RWPE1 (cell line): ENCODE data around the gene EXOSC5.
A peak's percentile ranks its signal among the peaks of the same experiment; 100 is the strongest.

Experiments used
- CTCF ChIA-PET: fragments of 350-600 bp; sonication (Branson Sonifier 250); formaldehyde crosslinking; extraction: SDS; loops from one replicate; lab custom pipeline; 2021; lab: Yijun Ruan, JAX
- POLR2A ChIA-PET: fragments of 400-600 bp; formaldehyde crosslinking; extraction: SDS; loops from one replicate; lab custom pipeline; 2020; ENCODE audit warnings: antibody characterized with exemption; ENCODE audit not compliant: low non-redundant PET; lab: Yijun Ruan, JAX
- DNase-seq: peaks from one replicate; pipeline ENCODE4 v3.0.0; 2012; ENCODE audit warnings: low spot score
- H3K27ac ChIP-seq: fragments of 450-650 bp; 2 replicates; pipeline ENCODE4 v1.5.1; 2017
- TF ChIP-seq, protein P1 (sequence below): fragments of 450-650 bp; conservative IDR thresholded peaks from 2 replicates; pipeline ENCODE4 v1.5.1; 2017; ENCODE audit warnings: low read depth, mild to moderate bottlenecking

The EXOSC5 gene

DNA sequence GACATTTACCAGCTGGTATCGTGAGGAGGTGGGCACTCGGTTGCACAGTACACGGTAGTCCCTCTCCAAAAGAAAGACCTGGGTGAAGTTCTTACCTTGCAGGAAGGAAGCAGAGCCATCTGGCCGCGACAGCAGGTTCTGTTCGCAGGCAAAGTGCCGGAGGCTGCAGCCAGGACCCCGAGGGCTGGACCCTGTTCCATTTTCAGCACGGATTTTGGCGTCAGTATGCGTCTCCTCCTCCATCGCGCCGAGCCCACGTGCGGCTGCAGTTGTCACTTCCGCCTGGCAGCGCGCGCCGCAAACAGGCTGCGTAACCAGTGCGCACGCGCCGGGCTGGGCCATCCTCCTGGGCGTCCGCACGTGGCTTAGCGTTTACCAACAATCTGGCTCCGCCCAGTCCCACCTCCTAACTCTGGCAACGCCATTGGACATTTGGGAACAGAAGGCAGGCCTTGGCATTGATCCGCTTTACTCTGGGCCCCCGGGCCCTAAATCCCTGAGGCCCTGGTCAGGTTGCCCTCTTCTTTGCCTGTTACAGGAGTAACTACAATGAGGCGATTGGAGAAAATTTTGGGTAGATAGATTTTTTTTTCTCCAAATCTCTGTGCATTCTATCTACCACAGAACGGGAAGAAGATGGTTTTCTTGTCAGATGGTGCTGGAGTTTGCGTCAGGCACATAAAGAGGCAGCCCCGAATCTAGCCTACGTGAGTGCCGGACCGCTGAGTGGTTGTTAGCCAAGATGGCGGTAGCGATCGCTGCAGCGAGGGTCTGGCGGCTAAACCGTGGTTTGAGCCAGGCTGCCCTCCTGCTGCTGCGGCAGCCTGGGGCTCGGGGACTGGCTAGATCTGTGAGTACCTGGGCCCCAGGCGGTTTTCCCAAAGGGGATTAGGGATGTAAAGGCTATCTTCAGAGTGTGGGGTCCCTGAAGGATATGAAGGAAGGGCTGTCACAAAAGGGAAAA is at the start of gene EXOSC5, which contains the start of gene BCKDHA:
EXOSC5 (minus strand) TSS at position 274 of the 964 bp plus-strand sequence; CDS start at position 243, 31 bp downstream.
BCKDHA (plus strand) TSS at position 733 of the 964 bp plus-strand sequence; CDS start at position 743, 10 bp downstream.
- ChIA-PET CTCF (no interaction called here), POLR2A (no interaction called here)
- TF ChIP-seq, protein P1, sequence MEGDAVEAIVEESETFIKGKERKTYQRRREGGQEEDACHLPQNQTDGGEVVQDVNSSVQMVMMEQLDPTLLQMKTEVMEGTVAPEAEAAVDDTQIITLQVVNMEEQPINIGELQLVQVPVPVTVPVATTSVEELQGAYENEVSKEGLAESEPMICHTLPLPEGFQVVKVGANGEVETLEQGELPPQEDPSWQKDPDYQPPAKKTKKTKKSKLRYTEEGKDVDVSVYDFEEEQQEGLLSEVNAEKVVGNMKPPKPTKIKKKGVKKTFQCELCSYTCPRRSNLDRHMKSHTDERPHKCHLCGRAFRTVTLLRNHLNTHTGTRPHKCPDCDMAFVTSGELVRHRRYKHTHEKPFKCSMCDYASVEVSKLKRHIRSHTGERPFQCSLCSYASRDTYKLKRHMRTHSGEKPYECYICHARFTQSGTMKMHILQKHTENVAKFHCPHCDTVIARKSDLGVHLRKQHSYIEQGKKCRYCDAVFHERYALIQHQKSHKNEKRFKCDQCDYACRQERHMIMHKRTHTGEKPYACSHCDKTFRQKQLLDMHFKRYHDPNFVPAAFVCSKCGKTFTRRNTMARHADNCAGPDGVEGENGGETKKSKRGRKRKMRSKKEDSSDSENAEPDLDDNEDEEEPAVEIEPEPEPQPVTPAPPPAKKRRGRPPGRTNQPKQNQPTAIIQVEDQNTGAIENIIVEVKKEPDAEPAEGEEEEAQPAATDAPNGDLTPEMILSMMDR, result no peak
- H3K27ac ChIP-seq, result peak within 1 kb of the TSS; percentile 84
- peak; percentile 98 for DNase-seq

DNA sequence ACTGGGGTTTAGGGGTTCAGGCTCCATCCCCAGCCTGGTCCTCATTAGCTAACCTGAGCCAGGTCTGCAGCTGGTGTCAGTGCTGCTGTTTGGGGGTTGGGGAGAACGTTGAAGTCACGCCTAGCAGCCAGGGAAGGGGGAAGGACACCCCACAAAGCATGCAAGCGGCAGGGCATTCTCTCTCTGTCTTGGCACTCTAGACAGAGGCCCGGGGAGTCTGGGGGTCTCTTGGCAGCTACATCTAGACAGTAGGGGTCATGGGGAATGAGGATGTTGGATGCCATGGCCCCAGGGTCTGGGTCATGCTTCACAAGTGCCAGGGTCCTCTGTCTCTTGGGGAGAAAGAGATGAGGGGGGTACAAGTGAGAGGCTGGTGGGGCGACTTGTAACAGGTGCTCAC is 48.4 kb upstream of the EXOSC5 start:
- TF ChIP-seq, protein P1, result no peak
- POLR2A ChIA-PET, result no interaction called here
- no peak overlapping the region for H3K27ac ChIP-seq
- DNase-seq, result no peak
- CTCF ChIA-PET, result interaction anchor here (0.6 kb wide), 1 partner anchor 120 kb away, joined by 4 read pairs; no protein-coding TSS in a partner anchor

DNA sequence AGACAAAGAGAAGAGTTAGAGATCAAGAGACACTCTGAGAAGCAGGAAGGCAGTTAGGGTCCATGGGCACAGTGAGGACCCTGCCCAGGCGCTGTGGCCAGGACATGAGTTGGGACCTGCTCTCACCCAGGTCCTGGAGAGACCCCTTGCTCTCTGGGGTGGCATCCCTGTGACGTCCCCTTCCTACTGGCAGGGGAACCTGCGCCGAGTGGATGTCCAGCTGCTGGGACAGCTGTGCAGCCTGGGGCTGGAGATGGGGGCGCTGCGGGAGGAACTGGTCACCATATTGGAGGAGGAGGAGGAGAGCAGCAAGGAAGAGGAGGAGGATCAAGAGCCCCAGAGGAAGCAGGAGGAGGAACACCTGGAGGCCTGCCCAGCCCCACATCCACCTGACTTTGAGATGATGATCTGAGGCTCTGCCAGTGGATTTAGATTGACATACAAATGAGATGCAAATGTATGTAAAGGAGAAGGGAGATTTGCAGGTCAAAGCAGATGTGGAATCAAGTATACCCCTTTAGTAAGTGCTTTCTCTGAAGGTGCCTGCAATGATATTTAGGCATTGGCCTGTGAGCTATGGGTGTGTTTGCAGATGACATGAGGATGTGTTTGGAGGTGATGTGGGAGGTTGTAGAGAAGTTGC is 46.8 kb upstream of the EXOSC5 start:
- TF ChIP-seq, protein P1, result no peak
- ChIA-PET CTCF (interaction anchor here (0.9 to 1.2 kb wide), 2 partner anchors 119 to 120 kb away, joined by 3 to 5 read pairs; no protein-coding TSS in a partner anchor), POLR2A (no interaction called here)
- H3K27ac ChIP-seq, result no peak overlapping the region
- DNase-seq, result no peak

DNA sequence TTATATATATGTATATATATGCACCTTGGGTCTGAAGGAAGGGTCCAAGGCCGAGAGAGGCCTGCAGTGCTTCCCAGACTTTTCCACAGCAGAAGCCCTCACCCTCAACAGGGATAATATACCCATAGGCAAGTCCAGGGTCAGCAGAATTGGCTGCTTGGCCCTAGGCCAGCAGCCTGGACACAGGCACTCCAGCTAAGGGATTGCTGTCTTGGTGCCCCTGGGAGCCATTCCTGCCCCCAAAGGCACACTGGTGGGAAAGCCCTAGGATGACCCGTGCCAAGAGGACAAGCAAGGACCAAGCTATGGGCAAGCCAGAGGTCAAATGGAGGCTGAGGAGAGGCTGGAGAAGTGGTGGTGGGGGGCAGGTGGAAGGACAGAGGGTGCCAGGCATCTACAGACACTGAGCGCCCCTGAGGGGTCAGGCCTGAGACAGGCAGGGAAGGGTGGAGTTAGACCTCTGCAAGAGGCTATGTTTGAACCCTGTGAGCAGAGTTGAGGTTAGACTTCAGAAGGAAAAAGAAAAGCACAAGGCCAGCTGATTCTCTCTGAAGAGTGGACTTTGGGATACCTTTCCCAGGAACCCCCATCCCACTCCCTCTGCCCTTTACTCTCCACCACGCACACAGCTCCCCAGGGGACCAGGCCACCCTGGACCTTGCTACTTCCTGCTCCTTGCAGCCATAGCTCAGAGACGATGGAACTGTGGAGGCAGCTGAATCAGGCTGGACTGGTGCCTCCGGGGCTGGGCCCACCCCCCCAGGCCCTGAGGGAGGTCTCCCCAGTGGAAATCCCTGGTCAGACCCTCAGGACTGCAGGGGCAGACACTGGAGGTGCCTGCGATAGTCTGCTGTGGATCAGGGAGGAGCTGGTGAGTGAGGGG is 45.6 kb upstream of the EXOSC5 start, which contains the start of gene ERICH4:
ERICH4 (plus strand) TSS at position 684 of the 883 bp plus-strand sequence; CDS start at position 698, 14 bp downstream.
- no peak for DNase-seq
- H3K27ac ChIP-seq, result no peak within 1 kb of the TSS
- ChIA-PET CTCF (interaction anchor here (1.2 kb wide), 1 partner anchor 121 kb away, joined by 5 read pairs; no protein-coding TSS in a partner anchor), POLR2A (no interaction called here)
- TF ChIP-seq, protein P1, result no peak

DNA sequence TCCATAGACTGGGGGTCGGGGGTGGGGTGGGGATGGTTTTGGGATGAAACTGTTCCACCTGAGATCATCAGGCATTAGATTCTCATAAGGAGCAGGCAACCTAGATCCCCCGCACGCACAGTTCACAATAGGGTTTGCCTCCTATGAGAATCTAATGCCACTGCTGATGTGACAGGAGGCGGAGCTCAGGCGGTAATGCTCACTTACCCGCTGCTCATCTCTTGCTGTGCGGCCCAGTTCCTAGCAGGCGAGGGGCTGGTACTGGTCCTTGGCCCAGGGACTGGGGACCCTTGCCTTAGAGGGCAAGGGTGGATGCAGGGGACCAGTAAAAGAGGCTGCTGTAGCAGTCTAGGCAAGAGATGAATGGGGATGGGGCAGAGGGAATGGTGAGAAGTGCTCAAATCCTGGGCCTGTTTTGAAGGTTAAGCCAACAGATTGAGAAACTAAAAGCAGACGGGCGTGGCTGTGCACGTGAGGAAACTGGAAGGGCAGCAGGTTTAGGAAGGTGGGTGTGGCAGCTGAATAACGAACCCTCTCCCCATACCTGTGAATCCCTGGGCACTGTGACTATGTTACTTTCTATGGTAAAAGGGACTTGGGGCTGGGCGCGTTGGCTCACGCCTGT is 44.3 kb upstream of the EXOSC5 start:
- peak overlapping the region; percentile 45 for H3K27ac ChIP-seq
- ChIA-PET CTCF (no interaction called here), POLR2A (no interaction called here)
- TF ChIP-seq, protein P1, result no peak
- no peak for DNase-seq
